WTC11 (cell line): ENCODE measurements around the gene SNX9. TPM values are rescaled to one million over a fixed set of nuclear protein-coding genes. Genes with fewer than 3 reads are reported as not detected.
"Not testable (repeated sequence)": the region's sequence is repeated elsewhere in the genome, so short reads cannot be mapped to it uniquely, and the experiment has no call there.

ENCODE experiments used
- ATAC-seq: fragments of 200-7000 bp; cut with Tn5 transposase; 2 replicates; pipeline ENCODE4 v1.10.0; 2021; ENCODE audit warnings: mild to moderate bottlenecking, moderate library complexity
- CTCF ChIA-PET: fragments of 300-600 bp; sonication (Branson Sonifier 250); formaldehyde crosslinking; loops from one replicate; lab custom pipeline; 2021; ENCODE audit warnings: antibody characterized with exemption; lab: Charles Lee
- POLR2A ChIA-PET: fragments of 350-600 bp; sonication (Branson Sonifier 250); formaldehyde crosslinking; loops from one replicate; lab custom pipeline; 2021; ENCODE audit warnings: antibody characterized with exemption; lab: Charles Lee
- DNase-seq: peaks from one replicate; pipeline ENCODE4 v3.0.0; 2021; ENCODE audit warnings: low spot score
- H3K27ac Mint-ChIP-seq: 2 replicates; pipeline ENCODE4 v1.8.0; 2021; ENCODE audit warnings: mixed read lengths
- H3K27me3 Mint-ChIP-seq: 2 replicates; pipeline ENCODE4 v1.8.0; 2021; ENCODE audit warnings: low read depth, mild to moderate bottlenecking, moderate library complexity, mixed read lengths
- H3K36me3 Mint-ChIP-seq: 2 replicates; pipeline ENCODE4 v1.8.0; 2021; ENCODE audit warnings: mixed read lengths
- H3K4me1 Mint-ChIP-seq: 2 replicates; pipeline ENCODE4 v1.8.0; 2022; ENCODE audit warnings: mixed read lengths
- H3K4me3 Mint-ChIP-seq: 2 replicates; pipeline ENCODE4 v1.8.0; 2021; ENCODE audit warnings: mild to moderate bottlenecking, moderate library complexity, mixed read lengths
- H3K9me3 Mint-ChIP-seq: 2 replicates; pipeline ENCODE4 v1.8.0; 2021; ENCODE audit warnings: mixed read lengths
- CBFB ChIP-seq: sonication (generic); formaldehyde crosslinking; IDR thresholded peaks from 2 replicates; pipeline ENCODE4 v1.8.1; 2022; ENCODE audit warnings: mild to moderate bottlenecking, low read depth, missing genetic modification reagents
- FOXJ3 ChIP-seq: sonication (generic); formaldehyde crosslinking; IDR thresholded peaks from 2 replicates; pipeline ENCODE4 v1.9.0; 2021; ENCODE audit warnings: missing genetic modification reagents, mild to moderate bottlenecking, borderline replicate concordance
- FOXK1 ChIP-seq: sonication (generic); formaldehyde crosslinking; IDR thresholded peaks from 2 replicates; pipeline ENCODE4 v1.8.0; 2022; ENCODE audit warnings: mild to moderate bottlenecking, moderate library complexity, missing genetic modification reagents
- GABPB1 ChIP-seq: sonication (generic); formaldehyde crosslinking; IDR thresholded peaks from 2 replicates; pipeline ENCODE4 v1.8.1; 2023; ENCODE audit warnings: mild to moderate bottlenecking, missing genetic modification reagents
- MXD4 ChIP-seq: fragments of 250-450 bp; sonication (Bioruptor Pico); IDR thresholded peaks from 2 replicates; pipeline ENCODE4 v1.8.0; 2021; ENCODE audit warnings: mild to moderate bottlenecking, moderate library complexity, borderline replicate concordance
- NR3C1 ChIP-seq: sonication (generic); formaldehyde crosslinking; conservative IDR thresholded peaks from 2 replicates; pipeline ENCODE4 v1.8.1; 2023; ENCODE audit warnings: low read depth, mild to moderate bottlenecking, missing genetic modification reagents
- PRRX2 ChIP-seq: fragments of 250-450 bp; sonication (Bioruptor Pico); IDR thresholded peaks from 2 replicates; pipeline ENCODE4 v1.8.0; 2021; ENCODE audit warnings: mild to moderate bottlenecking
- TEAD1 ChIP-seq: sonication (generic); formaldehyde crosslinking; IDR thresholded peaks from 2 replicates; pipeline ENCODE4 v1.8.0; 2022; ENCODE audit warnings: mild to moderate bottlenecking, missing genetic modification reagents
- ZBTB21 ChIP-seq: sonication (generic); formaldehyde crosslinking; IDR thresholded peaks from 2 replicates; pipeline ENCODE4 v1.8.1; 2023; ENCODE audit warnings: mild to moderate bottlenecking, missing genetic modification reagents, borderline replicate concordance
- ZNF138 ChIP-seq: sonication (generic); formaldehyde crosslinking; conservative IDR thresholded peaks from 2 replicates; pipeline ENCODE4 v1.8.1; 2022; ENCODE audit warnings: mild to moderate bottlenecking, moderate library complexity, missing genetic modification reagents
- ZNF219 ChIP-seq: sonication (generic); formaldehyde crosslinking; IDR thresholded peaks from 2 replicates; pipeline ENCODE4 v1.8.0; 2023; ENCODE audit warnings: missing genetic modification reagents, mild to moderate bottlenecking, borderline replicate concordance
- ZNF317 ChIP-seq: sonication (generic); formaldehyde crosslinking; IDR thresholded peaks from 2 replicates; pipeline ENCODE4 v1.8.1; 2023; ENCODE audit warnings: low read depth, mild to moderate bottlenecking, moderate library complexity, missing genetic modification reagents, borderline replicate concordance
- ZNF423 ChIP-seq: fragments of 250-450 bp; sonication (Bioruptor Pico); IDR thresholded peaks from 2 replicates; pipeline ENCODE4 v2.1.2; 2022; ENCODE audit warnings: mild to moderate bottlenecking, moderate library complexity
- total RNA-seq: library from RNA; stranded (reverse); gene quantifications from 3 replicates; pipeline ENCODE4 v1.2.3, GENCODE V29; 2021
- TF ChIP-seq, protein P1 (sequence below): sonication (generic); formaldehyde crosslinking; IDR thresholded peaks from 2 replicates; pipeline ENCODE4 v1.8.0; 2022; ENCODE audit warnings: missing genetic modification reagents
- TF ChIP-seq, protein P2 (sequence below): sonication (generic); formaldehyde crosslinking; conservative IDR thresholded peaks from 2 replicates; pipeline ENCODE4 v1.8.1; 2022; ENCODE audit warnings: mild to moderate bottlenecking, missing genetic modification reagents
- TF ChIP-seq, protein P3 (sequence below): sonication (generic); formaldehyde crosslinking; IDR thresholded peaks from 2 replicates; pipeline ENCODE4 v1.8.0; 2023; ENCODE audit warnings: missing genetic modification reagents

The SNX9 gene
- total RNA-seq, 1 experiment from 2014 or later = 35.0 TPM

DNA sequence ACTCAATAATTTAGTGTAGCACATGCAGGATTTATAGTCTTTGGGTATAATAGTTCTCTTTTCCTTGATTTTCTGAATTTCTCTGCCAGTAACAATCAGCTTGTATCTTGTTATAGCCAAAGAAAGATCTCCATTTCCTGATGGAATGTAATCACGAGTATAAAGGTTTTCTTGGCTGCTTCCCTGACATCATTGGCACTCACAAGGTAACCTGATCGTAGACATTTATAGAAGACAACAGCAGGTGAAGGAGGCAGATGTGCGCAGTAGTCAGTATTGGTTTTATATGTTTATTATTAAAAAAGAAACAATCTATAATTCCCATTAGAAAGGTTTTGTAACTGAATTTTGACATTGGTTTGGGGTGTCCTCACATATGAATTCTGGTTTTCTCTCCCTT is 114.3 kb downstream of the SNX9 start:
- no peak for ATAC-seq
- no peak for DNase-seq
- no peak overlapping the region for H3K4me3 Mint-ChIP-seq
- no peak overlapping the region for H3K27ac Mint-ChIP-seq
- H3K4me1 Mint-ChIP-seq = no peaks in the 10 kb centered on the region
- H3K9me3 Mint-ChIP-seq = no peaks in the 10 kb centered on the region
- ChIA-PET CTCF (interaction anchor here (1.4 kb wide), 1 partner anchor 64 kb away, joined by 3 read pairs; no protein-coding TSS in a partner anchor), POLR2A (no interaction called here)
- peaks cover 69% of the 10 kb centered on the region for H3K36me3 Mint-ChIP-seq
- no peaks in the 10 kb centered on the region for H3K27me3 Mint-ChIP-seq
- TF ChIP-seq ZBTB21 (CRISPR knock-in tag) (no peak), GABPB1 (CRISPR knock-in tag) (no peak), ZNF423 (CRISPR knock-in tag) (no peak), ZNF317 (no peak), NR3C1 (CRISPR knock-in tag) (no peak)

DNA sequence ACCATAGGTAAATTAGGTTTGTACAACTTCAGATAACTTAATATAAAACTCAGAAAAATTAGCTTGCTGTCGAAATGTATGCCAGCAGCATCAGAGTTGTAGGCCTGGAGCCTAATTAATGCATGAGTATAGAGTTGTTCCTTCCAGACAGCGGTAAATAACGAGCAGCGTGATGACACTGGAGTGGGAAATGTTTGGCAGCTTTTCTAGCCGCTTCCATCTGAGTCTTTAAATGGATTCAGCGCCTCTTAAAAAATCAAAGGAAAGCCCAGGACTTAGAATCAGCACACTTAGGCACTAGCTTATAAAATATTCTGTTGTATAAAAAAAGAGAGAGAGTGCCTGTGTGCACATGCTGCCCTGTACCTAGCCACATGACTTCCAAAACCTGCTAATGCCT is 114.9 kb downstream of the SNX9 start:
- Mint-ChIP-seq H3K27ac (no peak overlapping the region), H3K36me3 (peaks cover 69% of the 10 kb centered on the region), H3K9me3 (no peaks in the 10 kb centered on the region), H3K4me3 (no peak overlapping the region), H3K27me3 (no peaks in the 10 kb centered on the region), H3K4me1 (no peaks in the 10 kb centered on the region)
- ChIA-PET CTCF (interaction anchor here (1.4 kb wide), 1 partner anchor 64 kb away, joined by 3 read pairs; no protein-coding TSS in a partner anchor), POLR2A (no interaction called here)
- ATAC-seq (no peak), DNase-seq (no peak)
- no peak for TF ChIP-seq ZNF219
- TF ChIP-seq TEAD1 (CRISPR knock-in tag) = no peak
- TF ChIP-seq MXD4 (CRISPR knock-in tag) = no peak
- TF ChIP-seq CBFB (CRISPR knock-in tag) = no peak
- no peak for TF ChIP-seq NR3C1 (CRISPR knock-in tag)
- TF ChIP-seq, protein P1, sequence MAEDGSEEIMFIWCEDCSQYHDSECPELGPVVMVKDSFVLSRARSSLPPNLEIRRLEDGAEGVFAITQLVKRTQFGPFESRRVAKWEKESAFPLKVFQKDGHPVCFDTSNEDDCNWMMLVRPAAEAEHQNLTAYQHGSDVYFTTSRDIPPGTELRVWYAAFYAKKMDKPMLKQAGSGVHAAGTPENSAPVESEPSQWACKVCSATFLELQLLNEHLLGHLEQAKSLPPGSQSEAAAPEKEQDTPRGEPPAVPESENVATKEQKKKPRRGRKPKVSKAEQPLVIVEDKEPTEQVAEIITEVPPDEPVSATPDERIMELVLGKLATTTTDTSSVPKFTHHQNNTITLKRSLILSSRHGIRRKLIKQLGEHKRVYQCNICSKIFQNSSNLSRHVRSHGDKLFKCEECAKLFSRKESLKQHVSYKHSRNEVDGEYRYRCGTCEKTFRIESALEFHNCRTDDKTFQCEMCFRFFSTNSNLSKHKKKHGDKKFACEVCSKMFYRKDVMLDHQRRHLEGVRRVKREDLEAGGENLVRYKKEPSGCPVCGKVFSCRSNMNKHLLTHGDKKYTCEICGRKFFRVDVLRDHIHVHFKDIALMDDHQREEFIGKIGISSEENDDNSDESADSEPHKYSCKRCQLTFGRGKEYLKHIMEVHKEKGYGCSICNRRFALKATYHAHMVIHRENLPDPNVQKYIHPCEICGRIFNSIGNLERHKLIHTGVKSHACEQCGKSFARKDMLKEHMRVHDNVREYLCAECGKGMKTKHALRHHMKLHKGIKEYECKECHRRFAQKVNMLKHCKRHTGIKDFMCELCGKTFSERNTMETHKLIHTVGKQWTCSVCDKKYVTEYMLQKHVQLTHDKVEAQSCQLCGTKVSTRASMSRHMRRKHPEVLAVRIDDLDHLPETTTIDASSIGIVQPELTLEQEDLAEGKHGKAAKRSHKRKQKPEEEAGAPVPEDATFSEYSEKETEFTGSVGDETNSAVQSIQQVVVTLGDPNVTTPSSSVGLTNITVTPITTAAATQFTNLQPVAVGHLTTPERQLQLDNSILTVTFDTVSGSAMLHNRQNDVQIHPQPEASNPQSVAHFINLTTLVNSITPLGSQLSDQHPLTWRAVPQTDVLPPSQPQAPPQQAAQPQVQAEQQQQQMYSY (CRISPR knock-in tag) = no peak
- TF ChIP-seq FOXJ3 = no peak
- no peak for TF ChIP-seq PRRX2 (CRISPR knock-in tag)
- TF ChIP-seq, protein P2, sequence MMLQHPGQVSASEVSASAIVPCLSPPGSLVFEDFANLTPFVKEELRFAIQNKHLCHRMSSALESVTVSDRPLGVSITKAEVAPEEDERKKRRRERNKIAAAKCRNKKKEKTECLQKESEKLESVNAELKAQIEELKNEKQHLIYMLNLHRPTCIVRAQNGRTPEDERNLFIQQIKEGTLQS = no peak
- TF ChIP-seq ZNF138 (CRISPR knock-in tag) = no peak
- TF ChIP-seq, protein P3, sequence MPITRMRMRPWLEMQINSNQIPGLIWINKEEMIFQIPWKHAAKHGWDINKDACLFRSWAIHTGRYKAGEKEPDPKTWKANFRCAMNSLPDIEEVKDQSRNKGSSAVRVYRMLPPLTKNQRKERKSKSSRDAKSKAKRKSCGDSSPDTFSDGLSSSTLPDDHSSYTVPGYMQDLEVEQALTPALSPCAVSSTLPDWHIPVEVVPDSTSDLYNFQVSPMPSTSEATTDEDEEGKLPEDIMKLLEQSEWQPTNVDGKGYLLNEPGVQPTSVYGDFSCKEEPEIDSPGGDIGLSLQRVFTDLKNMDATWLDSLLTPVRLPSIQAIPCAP (CRISPR knock-in tag) = no peak
- TF ChIP-seq FOXK1 (CRISPR knock-in tag) = no peak

DNA sequence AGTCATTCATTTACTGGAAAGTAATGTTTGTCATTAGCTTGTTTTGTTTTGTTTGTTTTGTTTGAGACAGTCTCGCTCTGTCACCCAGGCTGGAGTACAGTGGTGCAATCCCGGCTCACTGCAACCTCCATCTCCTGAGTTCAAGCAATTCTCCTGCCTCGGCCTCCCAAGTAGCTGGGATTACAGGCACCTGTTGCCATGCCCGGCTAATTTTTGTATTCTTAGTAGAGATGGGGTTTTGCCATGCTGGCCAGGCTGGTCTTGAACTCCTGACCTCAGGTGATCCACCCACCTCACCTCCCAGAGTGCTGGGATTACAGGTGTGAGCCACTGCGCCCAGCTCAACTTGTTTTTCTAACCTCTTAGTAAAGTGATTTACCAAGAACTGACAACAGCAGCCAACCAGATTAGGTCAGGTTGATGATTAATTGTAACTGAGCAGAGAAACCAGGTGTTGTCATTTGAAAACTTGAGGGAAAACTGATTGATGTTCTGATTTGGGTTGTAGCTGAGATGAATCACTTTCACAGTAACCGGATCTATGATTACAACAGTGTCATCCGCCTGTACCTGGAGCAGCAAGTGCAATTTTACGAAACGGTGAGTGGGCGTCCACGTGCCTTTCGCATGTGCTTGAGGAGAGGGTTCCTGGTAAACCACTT is 117.5 kb downstream of the SNX9 start:
- CTCF ChIA-PET, ATAC-seq, H3K4me3 Mint-ChIP-seq, DNase-seq, H3K9me3 Mint-ChIP-seq, H3K4me1 Mint-ChIP-seq, H3K27ac Mint-ChIP-seq, POLR2A ChIA-PET, H3K27me3 Mint-ChIP-seq: not testable (repeated sequence)
- peaks cover 74% of the 10 kb centered on the region for H3K36me3 Mint-ChIP-seq
